ENCODE measurements around the gene LHX5. TPM values are rescaled to one million over a fixed set of nuclear protein-coding genes. Genes with fewer than 3 reads are reported as not detected.

The LHX5 gene
- total and polyA plus RNA-seq, 7 donors, result not detected

DNA sequence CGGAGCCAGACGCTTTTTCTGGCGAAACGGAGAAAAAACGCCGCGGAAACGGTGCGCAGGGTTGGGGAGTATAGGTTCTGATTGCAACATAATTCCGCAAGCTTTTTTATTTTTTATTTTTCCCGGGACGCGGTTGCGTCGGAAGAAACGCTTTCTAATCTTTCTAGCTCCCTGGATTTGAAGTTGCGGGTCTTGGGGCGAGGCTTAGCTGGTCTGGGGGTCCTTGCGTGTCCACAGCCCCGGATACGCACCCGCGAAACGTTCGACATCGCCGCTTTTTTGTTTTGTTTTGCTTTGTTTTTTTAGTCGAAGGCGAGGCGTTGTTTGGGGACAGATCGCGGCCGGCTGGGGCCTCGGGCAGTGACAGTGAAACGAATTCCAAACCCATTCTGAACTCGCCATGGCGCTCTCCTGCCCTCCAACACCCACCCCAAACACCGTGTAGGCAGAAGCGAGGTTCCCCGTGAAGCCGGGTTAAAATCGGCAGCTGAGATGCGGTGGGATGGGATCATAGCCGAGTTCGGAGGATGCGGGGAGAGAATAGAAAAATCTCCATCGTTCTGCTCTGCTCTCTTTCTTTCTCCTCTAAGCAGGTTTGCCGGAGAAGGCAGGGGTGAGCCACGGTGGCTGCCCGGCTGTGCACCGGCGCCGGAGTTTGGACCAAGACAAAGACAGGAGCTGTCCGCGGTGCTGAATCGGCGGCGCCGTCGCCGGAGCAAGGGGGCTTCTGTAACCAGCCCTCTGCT, 8.1 kb upstream of the LHX5 start:
- no peaks in the 10 kb centered on the region for H3K36me3 ChIP-seq
- H3K4me3 ChIP-seq, result no peak overlapping the region
- no peak overlapping the region for H3K27ac ChIP-seq
- no peaks in the 10 kb centered on the region for H3K9me3 ChIP-seq
- H3K27me3 ChIP-seq, result peaks cover 44 to 91% (median 65%) of the 10 kb centered on the region in 3 donors
- 4 to 24% methylated on average over 61 of the region's 61 CpGs for WGBS, 2 donors
- TF ChIP-seq EP300 (IDR thresholded peaks at IDR 0.05) (no peak), POLR2AphosphoS5 (IDR thresholded peaks at IDR 0.05) (no peak), CTCF (IDR thresholded peaks at IDR 0.05) (no peak), POLR2A (IDR thresholded peaks at IDR 0.05) (no peak)
- no peaks in the 10 kb centered on the region for H3K4me1 ChIP-seq
- intact Hi-C loops (cut with DNase I), result no loop called here
- DNase-seq, result no peak

- no peak for DNase-seq
These were observed 7.5 kb upstream of the LHX5 start for GRCh38 chr12:113479216-113479589.

GRCh38 chr12:113478351-113479011, 6.8 kb upstream of the LHX5 start:
- Histone ChIP-seq H3K4me3 (no peak overlapping the region), H3K9me3 (no peaks in the 10 kb centered on the region), H3K27me3 (peaks cover 50 to 97% (median 76%) of the 10 kb centered on the region in 3 donors), H3K36me3 (no peaks in the 10 kb centered on the region), H3K27ac (no peak overlapping the region), H3K4me1 (no peaks in the 10 kb centered on the region)
- intact Hi-C loops (cut with DNase I), result no loop called here
- DNase-seq, result no peak
- WGBS, 2 donors, result 7 to 27% methylated on average over 41 of the region's 41 CpGs
- TF ChIP-seq POLR2AphosphoS5 (IDR thresholded peaks at IDR 0.05) (no peak), EP300 (IDR thresholded peaks at IDR 0.05) (no peak), CTCF (IDR thresholded peaks at IDR 0.05) (no peak), POLR2A (IDR thresholded peaks at IDR 0.05) (no peak)

More at GRCh38 chr12:113479216-113479589, 7.5 kb upstream of the LHX5 start:
- Histone ChIP-seq H3K9me3 (no peaks in the 10 kb centered on the region), H3K4me1 (no peaks in the 10 kb centered on the region), H3K27ac (no peak overlapping the region), H3K4me3 (no peak overlapping the region), H3K36me3 (no peaks in the 10 kb centered on the region), H3K27me3 (peaks cover 45 to 97% (median 69%) of the 10 kb centered on the region in 3 donors)
- intact Hi-C loops (cut with DNase I), result no loop called here
- WGBS, 2 donors, result 5 to 17% methylated on average over 11 of the region's 11 CpGs
- no peak for TF ChIP-seq CTCF (IDR thresholded peaks at IDR 0.05)
- TF ChIP-seq EP300 (IDR thresholded peaks at IDR 0.05), result no peak

DNA sequence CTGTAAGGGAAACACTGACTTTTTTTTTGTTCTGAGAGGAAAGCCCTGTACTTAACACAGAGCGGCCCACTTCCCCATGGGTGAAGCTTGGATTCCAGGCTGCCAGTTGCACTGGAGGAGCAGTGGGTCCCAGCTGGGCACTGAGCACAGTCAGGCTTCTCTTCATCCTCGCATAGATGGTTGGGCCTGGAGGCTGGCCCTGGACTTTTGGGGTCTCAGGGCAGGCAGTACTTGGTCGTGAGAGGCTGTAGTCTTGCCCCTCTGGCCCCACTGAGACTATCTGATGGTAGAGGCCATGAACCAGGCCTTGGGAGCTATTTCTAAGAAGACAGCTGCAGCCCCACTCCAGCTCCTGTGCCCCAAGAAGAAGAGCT, 6.2 kb upstream of the LHX5 start:
- Histone ChIP-seq H3K36me3 (no peaks in the 10 kb centered on the region), H3K27me3 (peaks cover 50 to 97% (median 81%) of the 10 kb centered on the region in 3 donors), H3K27ac (no peak overlapping the region), H3K4me1 (no peaks in the 10 kb centered on the region), H3K4me3 (no peak overlapping the region), H3K9me3 (no peaks in the 10 kb centered on the region)
- no peak for TF ChIP-seq CTCF (IDR thresholded peaks at IDR 0.05)
- TF ChIP-seq POLR2A (IDR thresholded peaks at IDR 0.05), result no peak
- TF ChIP-seq EP300 (IDR thresholded peaks at IDR 0.05), result no peak
- TF ChIP-seq POLR2AphosphoS5 (IDR thresholded peaks at IDR 0.05), result no peak
- 9 to 15% methylated on average over 3 of the region's 3 CpGs for WGBS, 2 donors
- intact Hi-C loops (cut with DNase I), result no loop called here
- no peak for DNase-seq

All from sigmoid colon (tissue), 7 donors.